Endodermal cell (in vitro differentiated cells): Measurements from ENCODE around the gene BEST4. TPM values are rescaled to one million over a fixed set of nuclear protein-coding genes. Genes with fewer than 3 reads are reported as not detected.

ENCODE experiments used
- DNase-seq: peaks from one replicate; pipeline ENCODE4 v3.0.0-alpha.2; 2017
- H3K27ac ChIP-seq: 2 replicates; pipeline ENCODE4 v1.5.1; 2013; ENCODE audit warnings: mild to moderate bottlenecking, low read depth, low read length, moderate library complexity
- H3K27me3 ChIP-seq: 2 replicates; pipeline ENCODE4 v1.6.1; 2013; ENCODE audit warnings: mild to moderate bottlenecking, low read length, moderate library complexity; ENCODE audit not compliant: insufficient read depth, control insufficient read depth, poor library complexity, severe bottlenecking
- H3K36me3 ChIP-seq: 2 replicates; pipeline ENCODE4 v1.7.0; 2013; ENCODE audit warnings: mild to moderate bottlenecking, low read length, moderate library complexity; ENCODE audit not compliant: control insufficient read depth, insufficient read depth
- H3K4me1 ChIP-seq: one replicate; pipeline ENCODE4 v1.7.0; 2013; ENCODE audit warnings: low read length; ENCODE audit not compliant: control insufficient read depth, insufficient read depth
- H3K4me3 ChIP-seq: 2 replicates; pipeline ENCODE4 v1.5.1; 2013; ENCODE audit warnings: mild to moderate bottlenecking, low read length, moderate library complexity
- H3K9ac ChIP-seq: 2 replicates; pipeline ENCODE4 v1.6.1; 2013; ENCODE audit warnings: mild to moderate bottlenecking, low read length, moderate library complexity; ENCODE audit not compliant: poor library complexity, severe bottlenecking; ENCODE audit errors: extremely low read depth
- H3K9me3 ChIP-seq: 2 replicates; pipeline ENCODE4 v1.6.1; 2013; ENCODE audit warnings: mild to moderate bottlenecking, low read length, moderate library complexity; ENCODE audit not compliant: control insufficient read depth
- H3K27ac Mint-ChIP-seq: 2 replicates; pipeline ENCODE4 v1.8.0; 2020; ENCODE audit warnings: mixed read lengths
- H3K27me3 Mint-ChIP-seq: 2 replicates; pipeline ENCODE4 v1.8.0; 2021; ENCODE audit warnings: mild to moderate bottlenecking, mixed read lengths; ENCODE audit not compliant: insufficient read depth
- H3K36me3 Mint-ChIP-seq: 2 replicates; pipeline ENCODE4 v1.8.0; 2020; ENCODE audit warnings: low read depth, mixed read lengths
- H3K4me1 Mint-ChIP-seq: 2 replicates; pipeline ENCODE4 v1.8.0; 2020; ENCODE audit warnings: mixed read lengths
- H3K4me3 Mint-ChIP-seq: 2 replicates; pipeline ENCODE4 v1.8.0; 2020; ENCODE audit warnings: mild to moderate bottlenecking, moderate library complexity, mixed read lengths
- H3K9me3 Mint-ChIP-seq: 2 replicates; pipeline ENCODE4 v1.8.0; 2020; ENCODE audit warnings: mild to moderate bottlenecking, mixed read lengths
- WGBS, 2 experiments: methylation state at CpG; one replicate each; pipeline versions ENCODE4 v1.1.5 to v1.1.7; 2013; ENCODE audit warnings: missing lambda C conversion rate in 2 of 2, mixed read lengths in 1 of 2; ENCODE audit not compliant: insufficient coverage in 1 of 2, insufficient read length in 1 of 2; 5-methylcytosine and 5-hydroxymethylcytosine counted together
- total RNA-seq, 2 donors: library from RNA; stranded (reverse); fragmentation: NEBNext Ultra II Directional in 1 of 2; extraction: Animal tissue kit (Norgen Biotek cat#: 25700) in 1 of 2; gene quantifications; 2 replicates in 1 of 2; 3 replicates in 1 of 2; pipeline ENCODE4 v1.2.1, GENCODE V29; 2021
- TF ChIP-seq, protein P1 (sequence below): fragments of 200-600 bp; sonication (generic); conservative IDR thresholded peaks from 2 replicates; pipeline ENCODE4 v1.5.0; 2021; ENCODE audit warnings: antibody characterized with exemption, mild to moderate bottlenecking

Gene BEST4
- total RNA-seq, 2 donors from 2014 or later: 1.6 to 2.3 TPM

DNA sequence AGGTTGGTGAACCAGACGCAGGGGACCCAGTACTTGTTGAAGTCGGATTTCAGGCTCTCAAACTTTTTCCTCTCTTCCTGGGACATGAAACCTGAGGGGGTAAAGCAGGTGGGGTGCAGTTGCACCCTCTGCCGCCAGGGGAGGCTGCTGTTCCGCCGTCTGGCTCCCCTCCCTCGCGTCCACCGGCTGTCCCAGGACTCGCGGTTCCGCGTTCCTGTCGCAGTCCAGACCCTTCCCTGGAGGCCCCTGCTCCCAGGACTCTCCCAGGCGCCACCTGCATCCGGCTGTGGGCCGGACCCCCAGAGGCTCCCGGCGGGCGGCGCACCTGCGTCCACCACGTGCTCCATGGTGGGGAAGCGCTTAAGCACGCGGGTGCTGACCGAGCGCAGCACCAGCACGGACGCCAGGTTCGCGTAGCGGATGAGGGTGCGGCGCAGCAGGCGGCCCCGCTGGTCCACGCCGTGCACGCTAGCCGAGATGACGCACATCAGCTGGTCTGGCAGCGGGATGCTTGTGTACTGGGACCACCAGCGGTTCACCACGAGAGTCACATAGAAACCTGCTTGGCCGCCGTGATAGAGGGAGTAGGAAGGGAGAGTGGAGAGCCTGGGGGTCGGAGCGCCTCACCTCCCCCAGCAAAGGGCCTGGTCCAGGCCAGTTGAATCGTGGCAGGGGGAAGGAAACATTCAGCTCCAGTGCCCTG lies 1.7 kb downstream of the BEST4 start:
- Mint-ChIP-seq H3K4me3 (peak overlapping the region; percentile 50), H3K36me3 (peaks cover 6% of the 10 kb centered on the region), H3K4me1 (peaks cover 12% of the 10 kb centered on the region), H3K27me3 (peaks cover 10% of the 10 kb centered on the region), H3K9me3 (no peaks in the 10 kb centered on the region), H3K27ac (peak overlapping the region; percentile 50)
- Histone ChIP-seq H3K27me3 (peaks cover 20% of the 10 kb centered on the region), H3K27ac (no peak overlapping the region), H3K9ac (no peak overlapping the region), H3K4me3 (peak overlapping the region; percentile 66), H3K36me3 (no peaks in the 10 kb centered on the region), H3K4me1 (peaks cover 5% of the 10 kb centered on the region), H3K9me3 (no peaks in the 10 kb centered on the region)
- 12 to 21% methylated on average over 32 to 49 of the region's 49 CpGs for WGBS, 2 experiments
- TF ChIP-seq, protein P1, sequence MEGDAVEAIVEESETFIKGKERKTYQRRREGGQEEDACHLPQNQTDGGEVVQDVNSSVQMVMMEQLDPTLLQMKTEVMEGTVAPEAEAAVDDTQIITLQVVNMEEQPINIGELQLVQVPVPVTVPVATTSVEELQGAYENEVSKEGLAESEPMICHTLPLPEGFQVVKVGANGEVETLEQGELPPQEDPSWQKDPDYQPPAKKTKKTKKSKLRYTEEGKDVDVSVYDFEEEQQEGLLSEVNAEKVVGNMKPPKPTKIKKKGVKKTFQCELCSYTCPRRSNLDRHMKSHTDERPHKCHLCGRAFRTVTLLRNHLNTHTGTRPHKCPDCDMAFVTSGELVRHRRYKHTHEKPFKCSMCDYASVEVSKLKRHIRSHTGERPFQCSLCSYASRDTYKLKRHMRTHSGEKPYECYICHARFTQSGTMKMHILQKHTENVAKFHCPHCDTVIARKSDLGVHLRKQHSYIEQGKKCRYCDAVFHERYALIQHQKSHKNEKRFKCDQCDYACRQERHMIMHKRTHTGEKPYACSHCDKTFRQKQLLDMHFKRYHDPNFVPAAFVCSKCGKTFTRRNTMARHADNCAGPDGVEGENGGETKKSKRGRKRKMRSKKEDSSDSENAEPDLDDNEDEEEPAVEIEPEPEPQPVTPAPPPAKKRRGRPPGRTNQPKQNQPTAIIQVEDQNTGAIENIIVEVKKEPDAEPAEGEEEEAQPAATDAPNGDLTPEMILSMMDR: peak; percentile 99
- peak; percentile 95 for DNase-seq

DNA sequence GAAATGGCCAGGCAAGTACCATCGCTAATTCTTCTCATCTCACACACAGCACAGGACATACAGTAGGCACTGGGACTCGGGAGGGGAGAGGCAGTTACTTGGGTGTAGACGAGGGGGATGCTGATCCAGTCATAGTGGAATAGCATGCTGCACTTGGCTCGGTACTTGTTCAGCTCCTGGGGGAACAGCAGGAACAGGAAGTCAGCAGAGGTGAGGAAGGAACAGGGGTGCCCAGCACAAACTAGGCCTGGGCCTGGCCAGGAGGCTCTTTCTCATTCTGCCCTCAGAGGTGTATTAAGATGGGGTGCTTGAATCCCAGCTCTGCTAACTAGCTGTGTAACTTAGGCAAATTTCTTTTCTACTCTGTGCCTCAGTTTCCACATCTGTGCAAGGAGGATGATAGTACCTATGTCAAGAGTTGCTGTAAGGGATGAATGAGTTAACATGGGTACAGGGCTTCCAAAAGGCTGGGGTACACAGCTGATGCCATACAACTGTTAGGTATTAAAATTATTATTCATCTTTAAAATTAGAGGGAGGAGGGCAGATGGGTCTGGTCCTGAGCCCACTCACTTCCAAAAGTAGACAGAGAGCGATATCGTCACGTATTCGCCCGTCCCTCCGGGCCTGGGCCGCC lies 2.4 kb downstream of the BEST4 start:
- Mint-ChIP-seq H3K4me3 (peak overlapping the region; percentile 50), H3K36me3 (peaks cover 9% of the 10 kb centered on the region), H3K27ac (no peak overlapping the region), H3K4me1 (peaks cover 9% of the 10 kb centered on the region), H3K9me3 (no peaks in the 10 kb centered on the region), H3K27me3 (peaks cover 10% of the 10 kb centered on the region)
- no peak overlapping the region for H3K27ac ChIP-seq
- peaks cover 20% of the 10 kb centered on the region for H3K27me3 ChIP-seq
- H3K36me3 ChIP-seq: no peaks in the 10 kb centered on the region
- TF ChIP-seq, protein P1: no peak
- WGBS, 2 experiments: 0 to 36% methylated on average over 1 to 10 of the region's 11 CpGs
- H3K4me1 ChIP-seq: peaks cover 5% of the 10 kb centered on the region
- no peaks in the 10 kb centered on the region for H3K9me3 ChIP-seq
- DNase-seq: peak; percentile 47
- H3K9ac ChIP-seq: no peak overlapping the region
- peak overlapping the region; percentile 66 for H3K4me3 ChIP-seq

DNA sequence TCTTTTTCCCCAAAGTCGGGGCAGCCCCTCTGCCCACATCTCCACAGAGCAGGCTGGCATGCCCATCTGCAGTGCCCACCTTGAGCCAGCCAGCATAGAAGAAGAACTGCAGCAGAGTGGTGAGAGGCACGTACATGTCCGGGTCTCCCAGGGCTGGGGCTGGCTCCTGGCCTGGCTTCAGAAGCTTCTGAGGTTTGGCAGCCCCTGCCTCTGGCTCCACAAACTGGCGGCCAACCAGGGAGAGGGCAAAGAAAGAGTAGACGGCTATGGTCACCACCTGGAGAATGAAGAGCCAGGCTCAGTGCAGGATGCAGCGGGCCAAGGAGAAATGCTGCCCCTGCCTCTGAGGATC lies 3.0 kb downstream of the BEST4 start:
- peak overlapping the region; percentile 50 for H3K4me3 Mint-ChIP-seq
- H3K36me3 Mint-ChIP-seq: peaks cover 15% of the 10 kb centered on the region
- peaks cover 5% of the 10 kb centered on the region for H3K4me1 ChIP-seq
- no peak overlapping the region for H3K9ac ChIP-seq
- H3K9me3 Mint-ChIP-seq: no peaks in the 10 kb centered on the region
- DNase-seq: peak; percentile 49
- no peak overlapping the region for H3K27ac Mint-ChIP-seq
- H3K27ac ChIP-seq: no peak overlapping the region
- H3K4me3 ChIP-seq: no peak overlapping the region
- H3K27me3 Mint-ChIP-seq: peaks cover 10% of the 10 kb centered on the region
- TF ChIP-seq, protein P1: no peak
- peaks cover 9% of the 10 kb centered on the region for H3K4me1 Mint-ChIP-seq
- no peaks in the 10 kb centered on the region for H3K9me3 ChIP-seq
- no peaks in the 10 kb centered on the region for H3K36me3 ChIP-seq
- 90 to 92% methylated on average over 2 to 6 of the region's 6 CpGs for WGBS, 2 experiments
- H3K27me3 ChIP-seq: peaks cover 20% of the 10 kb centered on the region
